ENCODE data around the gene EHMT1.

GRCh38 chr9:137731216-137731946, 112.6 kb downstream of the EHMT1 start:
- TF ChIP-seq, protein P1, sequence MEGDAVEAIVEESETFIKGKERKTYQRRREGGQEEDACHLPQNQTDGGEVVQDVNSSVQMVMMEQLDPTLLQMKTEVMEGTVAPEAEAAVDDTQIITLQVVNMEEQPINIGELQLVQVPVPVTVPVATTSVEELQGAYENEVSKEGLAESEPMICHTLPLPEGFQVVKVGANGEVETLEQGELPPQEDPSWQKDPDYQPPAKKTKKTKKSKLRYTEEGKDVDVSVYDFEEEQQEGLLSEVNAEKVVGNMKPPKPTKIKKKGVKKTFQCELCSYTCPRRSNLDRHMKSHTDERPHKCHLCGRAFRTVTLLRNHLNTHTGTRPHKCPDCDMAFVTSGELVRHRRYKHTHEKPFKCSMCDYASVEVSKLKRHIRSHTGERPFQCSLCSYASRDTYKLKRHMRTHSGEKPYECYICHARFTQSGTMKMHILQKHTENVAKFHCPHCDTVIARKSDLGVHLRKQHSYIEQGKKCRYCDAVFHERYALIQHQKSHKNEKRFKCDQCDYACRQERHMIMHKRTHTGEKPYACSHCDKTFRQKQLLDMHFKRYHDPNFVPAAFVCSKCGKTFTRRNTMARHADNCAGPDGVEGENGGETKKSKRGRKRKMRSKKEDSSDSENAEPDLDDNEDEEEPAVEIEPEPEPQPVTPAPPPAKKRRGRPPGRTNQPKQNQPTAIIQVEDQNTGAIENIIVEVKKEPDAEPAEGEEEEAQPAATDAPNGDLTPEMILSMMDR (IDR thresholded peaks at IDR 0.05): no peak
- no peak for TF ChIP-seq POLR2A (IDR thresholded peaks at IDR 0.05)
- no peak for TF ChIP-seq EP300 (IDR thresholded peaks at IDR 0.05)
